HT1080 (cell line): ENCODE data around the gene LAP3. TPM values are rescaled to one million over a fixed set of nuclear protein-coding genes. Genes with fewer than 3 reads are reported as not detected.

Source experiments
- total RNA-seq: library from RNA; depleted of rRNA; stranded (reverse); fragments of >200 nt; shearing (Covaris generic); gene quantifications from 2 replicates; pipeline ENCODE4 v1.2.3, GENCODE V29; 2014; rRNA removed

LAP3 gene
- total RNA-seq, 1 experiment from 2014 or later: 92.5 TPM

Other genes starting within 250 kb of the LAP3 start
- 12.2 and 31.5 TPM in 2 replicates for gene QDPR, start 65.1 kb upstream of the LAP3 start, total RNA-seq
- gene CLRN2, start 62.0 kb upstream of the LAP3 start, total RNA-seq: not detected in 2 replicates
- 8.6 and 29.2 TPM in 2 replicates for gene MED28, start 37.4 kb downstream of the LAP3 start, total RNA-seq
- gene FAM184B, start 204.4 kb downstream of the LAP3 start, total RNA-seq: 0.02 TPM in 1 of 2 replicates, not detected in the other
- gene DCAF16, start 233.6 kb downstream of the LAP3 start, total RNA-seq: 44.5 and 46.4 TPM in 2 replicates
- gene NCAPG, start 233.8 kb downstream of the LAP3 start, total RNA-seq: 71.6 and 79.6 TPM in 2 replicates